NCI-H748 treated with DMSO at 0.1 percent for 48 hours (cell line): ENCODE results near the gene PAFAH2.
"Not testable (repeated sequence)": the region's sequence is repeated elsewhere in the genome, so short reads cannot be mapped to it uniquely, and the experiment has no call there.

Experiments used
- DNase-seq: peaks from one replicate; lab custom pipeline; 2025; lab: John Stamatoyannopoulos, UW

Gene PAFAH2

DNA sequence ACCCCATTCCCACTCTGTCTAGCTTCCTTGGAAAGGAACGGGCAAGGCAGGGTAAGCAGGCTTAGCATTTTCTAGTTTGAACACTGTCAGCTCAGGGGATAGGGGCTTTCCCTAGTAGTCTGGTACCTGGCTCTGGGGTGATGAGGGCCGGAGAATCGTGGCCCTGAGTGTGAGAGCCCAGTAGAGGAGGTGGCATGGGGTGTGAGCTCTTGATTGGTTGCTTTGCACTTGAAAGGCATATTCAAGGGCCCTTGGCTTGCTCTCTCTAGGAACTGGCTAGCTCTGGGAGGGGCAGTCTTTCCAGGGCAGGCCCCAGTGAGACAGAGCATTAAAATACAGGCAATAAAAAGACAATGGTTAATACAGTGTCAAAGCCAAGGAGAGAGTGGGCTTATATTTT lies 13.0 kb upstream of the PAFAH2 start:
- DNase-seq, result no peak

DNA sequence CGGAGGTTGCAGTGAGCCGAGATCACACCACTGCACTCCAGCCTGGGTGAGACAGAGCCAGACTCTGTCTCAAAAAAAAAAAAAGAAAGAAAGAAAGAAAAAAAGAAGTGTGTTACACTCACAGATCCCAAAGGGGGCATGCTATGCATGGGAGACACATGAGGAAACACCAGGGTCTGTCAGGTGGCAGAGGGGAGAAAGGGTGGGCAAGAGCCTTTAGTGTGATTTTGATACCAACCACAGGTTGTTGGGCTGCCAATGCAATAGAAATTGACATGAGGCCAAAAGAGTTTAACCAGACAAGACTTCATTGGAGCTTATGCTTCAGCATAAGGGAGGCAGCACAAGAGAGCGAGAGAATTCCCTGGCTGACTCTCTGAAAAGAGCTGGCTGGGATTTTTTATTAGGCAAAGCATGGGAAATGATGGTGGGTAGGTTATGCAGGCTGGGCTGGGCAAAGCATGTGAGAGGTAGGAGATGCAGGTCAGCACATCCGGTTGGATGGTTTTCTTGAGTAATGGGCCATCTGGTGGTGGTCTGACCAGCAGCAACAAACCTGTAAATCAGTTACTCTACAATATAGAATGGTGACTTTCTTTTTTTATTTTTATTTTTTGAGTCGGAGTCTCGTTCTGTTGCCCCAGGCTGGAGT lies 12.1 kb upstream of the PAFAH2 start:
- DNase-seq, result no peak

GRCh38 chr1:26006710-26007109 lies 8.8 kb upstream of the PAFAH2 start:
- no peak for DNase-seq

DNA sequence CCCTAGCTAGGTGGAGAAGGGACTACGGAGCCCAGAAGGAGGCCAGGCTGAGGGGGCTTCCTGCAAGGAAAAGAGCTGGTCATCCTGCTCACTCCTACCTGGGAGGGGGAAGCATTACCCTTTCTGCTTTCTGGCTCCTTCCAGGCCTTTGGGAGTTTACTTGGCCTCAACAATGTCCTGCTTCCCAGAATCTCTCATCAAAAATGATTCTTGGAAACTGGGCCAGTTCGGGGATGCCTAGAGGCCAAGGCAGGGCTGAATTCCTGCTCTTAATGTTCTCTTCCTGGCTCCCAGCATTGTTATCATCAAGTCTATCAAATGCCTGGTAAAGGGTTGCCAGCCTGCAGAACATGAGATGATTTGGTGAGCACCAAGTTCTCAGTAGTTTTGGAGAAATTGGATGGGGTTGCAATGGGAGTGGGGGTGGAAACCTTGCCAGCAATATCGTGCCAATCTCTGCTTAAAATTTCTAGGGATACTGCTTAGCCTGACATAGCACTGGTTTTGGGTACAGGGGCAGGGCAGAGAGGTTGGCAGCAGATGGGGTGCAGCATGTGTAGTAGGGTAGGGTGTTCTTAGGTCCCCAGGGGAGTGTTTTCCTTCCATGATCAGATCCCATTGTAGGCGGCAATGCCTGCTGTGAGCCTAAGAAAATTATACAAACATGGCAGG lies 7.7 kb upstream of the PAFAH2 start:
- no peak for DNase-seq

GRCh38 chr1:26003756-26004155 lies 5.9 kb upstream of the PAFAH2 start:
- no peak for DNase-seq

DNA sequence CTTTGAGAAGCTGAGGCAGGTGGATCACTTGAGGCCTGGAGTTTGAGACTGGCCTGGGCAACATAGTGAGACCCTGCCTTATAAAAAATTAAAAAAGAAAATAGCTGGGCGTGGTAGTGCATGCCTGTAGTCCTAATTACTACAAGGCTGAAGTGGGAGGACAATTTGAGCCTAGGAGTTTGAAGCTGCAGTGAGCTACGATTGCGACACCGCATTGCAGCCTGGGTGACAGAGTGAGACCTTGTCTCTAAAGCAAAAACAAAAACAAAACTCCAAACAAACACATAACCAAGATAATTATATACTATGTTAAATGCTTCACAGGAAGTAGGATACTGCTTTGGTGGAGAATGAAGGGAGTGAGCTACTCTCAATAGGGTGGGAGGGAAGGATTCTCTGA lies 5.4 kb upstream of the PAFAH2 start:
- DNase-seq, result no peak

- DNase-seq, result no peak
These were observed 1.4 kb upstream of the PAFAH2 start for GRCh38 chr1:25999041-25999800.

DNA sequence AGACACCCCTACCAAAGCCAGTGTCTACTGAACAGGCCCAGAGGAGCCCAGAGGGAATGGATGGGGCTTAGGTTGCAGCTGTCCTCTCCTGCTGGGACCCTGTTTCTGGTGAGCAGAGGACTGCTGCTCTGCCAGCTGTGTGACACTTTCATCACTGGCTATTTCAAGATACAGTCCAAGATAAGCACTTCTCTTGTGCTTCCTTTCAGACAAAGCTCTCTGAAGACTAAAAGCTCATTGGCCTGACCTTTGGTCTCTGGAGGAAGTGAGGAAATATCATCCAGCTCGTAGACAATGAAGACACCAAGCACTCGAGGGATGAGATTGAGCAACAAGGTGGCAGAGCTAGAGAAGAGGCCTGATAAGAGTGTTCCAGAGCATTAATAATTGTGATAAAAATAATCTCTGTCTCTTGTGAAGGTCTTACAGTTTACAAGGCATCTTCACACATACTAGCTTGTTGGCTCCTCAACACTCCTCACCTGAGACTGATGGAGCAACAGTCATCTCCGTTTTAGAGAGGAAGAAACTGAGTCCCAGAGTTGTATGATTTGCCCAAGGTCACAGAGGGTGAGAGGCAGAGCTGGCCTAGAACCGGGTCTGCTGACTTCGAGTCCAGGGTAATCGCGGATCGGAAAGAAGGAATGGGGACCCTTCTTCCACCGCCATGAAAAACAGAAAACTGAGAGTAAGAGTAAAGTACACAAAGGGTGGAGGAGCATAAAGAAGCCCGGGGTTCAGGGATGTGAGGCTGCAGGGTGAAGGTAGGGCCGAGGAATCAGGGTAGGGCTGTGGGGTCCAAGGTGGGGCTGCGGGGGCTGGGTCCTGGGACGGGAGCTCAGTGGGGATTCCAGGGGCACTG lies 666 bp downstream of the PAFAH2 start:
- DNase-seq, result no peak

DNA sequence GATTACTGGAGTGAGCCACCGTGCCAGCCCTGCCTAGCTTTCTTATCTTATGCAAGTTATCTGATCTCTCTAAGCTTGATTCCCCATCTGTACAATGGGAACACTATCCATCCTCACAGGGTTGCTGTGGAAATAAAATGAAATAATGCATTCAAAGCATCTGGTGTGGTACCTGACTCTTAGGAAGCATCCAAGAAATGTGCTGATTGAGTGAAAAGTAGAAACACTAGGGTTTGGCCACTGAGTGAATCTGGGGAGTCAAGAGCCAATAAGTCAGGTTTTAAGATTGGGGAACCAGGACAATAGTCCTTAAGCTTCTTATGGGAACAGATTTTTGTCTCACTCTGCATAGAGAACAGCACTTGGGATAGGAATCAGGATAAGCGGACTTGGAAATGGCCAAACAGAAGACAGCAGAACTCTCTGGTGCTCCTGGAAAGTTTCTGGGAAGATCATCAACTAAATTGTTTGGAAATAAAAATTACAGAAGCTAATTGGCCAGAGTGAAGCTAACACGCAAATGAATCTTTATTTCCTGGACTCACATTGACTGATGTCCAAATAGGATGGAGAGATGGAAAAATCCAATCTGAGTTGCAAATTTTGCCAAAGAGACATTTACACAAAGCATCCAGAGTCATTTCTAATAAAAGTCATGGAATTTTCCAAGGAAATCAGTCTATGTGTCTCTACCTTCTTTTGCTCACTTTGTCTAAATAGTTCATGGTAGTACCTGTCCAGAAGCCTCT lies 3.3 kb downstream of the PAFAH2 start:
- no peak for DNase-seq

- no peak for DNase-seq
These were observed 4.5 kb downstream of the PAFAH2 start for GRCh38 chr1:25993197-25993951.

GRCh38 chr1:25992689-25993171 lies 5.1 kb downstream of the PAFAH2 start:
- DNase-seq, result no peak

DNA sequence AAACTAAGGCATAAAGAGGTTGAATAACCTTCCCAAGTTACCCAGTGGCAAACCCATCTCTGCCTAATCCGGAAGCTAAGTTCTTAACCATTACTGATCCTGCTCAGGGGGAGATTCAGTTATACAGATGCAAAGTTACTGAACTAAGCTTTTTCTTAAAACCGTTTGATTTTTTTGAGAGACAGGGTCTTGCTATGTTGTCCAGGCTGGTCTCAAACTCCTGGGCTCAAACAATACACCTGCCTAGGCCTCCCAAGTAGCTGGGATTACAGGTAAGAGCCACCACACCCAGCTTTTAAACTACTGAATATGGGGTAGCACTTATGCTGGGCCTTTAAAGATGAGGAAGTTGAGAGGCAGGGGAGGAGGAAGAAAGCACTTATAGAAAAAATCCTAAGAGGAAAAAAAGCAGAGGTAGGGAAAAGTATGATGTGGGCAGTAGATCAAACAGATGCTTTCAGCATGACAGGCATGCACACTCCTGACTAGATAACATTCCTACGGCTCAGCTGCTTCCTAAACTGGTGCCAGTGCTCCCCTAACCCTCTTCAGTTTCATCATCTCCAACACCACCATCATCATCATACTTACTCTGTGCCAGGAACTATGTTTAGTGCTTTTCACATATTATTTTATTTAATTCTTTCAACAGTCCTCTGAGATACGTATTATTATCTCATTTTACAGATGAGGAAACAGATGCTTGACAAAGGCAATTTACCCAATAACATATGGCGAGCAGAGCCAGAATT lies 5.8 kb downstream of the PAFAH2 start:
- no peak for DNase-seq

DNA sequence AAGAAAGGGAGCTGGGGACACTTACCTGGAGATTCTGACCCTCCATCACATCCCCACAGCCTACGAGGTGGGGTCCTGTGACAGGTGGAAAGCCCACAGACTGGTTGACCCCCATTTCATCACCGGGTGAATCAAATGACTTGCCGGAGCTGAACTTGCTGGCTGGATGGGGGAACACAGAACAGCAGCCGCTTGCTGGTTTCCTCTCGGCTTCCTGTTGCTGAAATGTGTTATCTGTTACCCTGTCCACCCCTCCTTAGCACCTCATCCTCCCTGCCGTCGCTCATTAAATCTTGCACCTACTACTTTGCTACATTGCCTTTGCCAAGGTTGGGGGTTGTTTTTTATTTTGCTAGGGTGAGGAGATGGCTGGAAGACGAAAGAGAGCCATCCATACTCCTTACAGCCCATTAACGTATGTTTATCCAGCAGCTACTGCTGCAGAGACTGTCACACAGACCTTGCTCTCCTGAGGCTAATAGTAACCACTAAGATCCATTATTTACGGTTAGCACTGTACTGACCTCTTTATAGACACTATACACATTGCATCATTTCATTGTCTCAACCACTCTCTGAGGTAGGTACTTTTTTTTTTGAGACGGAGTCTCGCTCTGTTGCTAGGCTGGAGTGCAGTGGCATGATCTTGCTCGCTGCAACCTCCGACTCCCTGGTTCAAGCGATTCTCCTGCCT lies 7.0 kb downstream of the PAFAH2 start:
- no peak for DNase-seq

GRCh38 chr1:25990251-25990650 lies 7.6 kb downstream of the PAFAH2 start:
- DNase-seq, result no peak

GRCh38 chr1:25989440-25990234 lies 8.2 kb downstream of the PAFAH2 start:
- DNase-seq, result no peak

DNA sequence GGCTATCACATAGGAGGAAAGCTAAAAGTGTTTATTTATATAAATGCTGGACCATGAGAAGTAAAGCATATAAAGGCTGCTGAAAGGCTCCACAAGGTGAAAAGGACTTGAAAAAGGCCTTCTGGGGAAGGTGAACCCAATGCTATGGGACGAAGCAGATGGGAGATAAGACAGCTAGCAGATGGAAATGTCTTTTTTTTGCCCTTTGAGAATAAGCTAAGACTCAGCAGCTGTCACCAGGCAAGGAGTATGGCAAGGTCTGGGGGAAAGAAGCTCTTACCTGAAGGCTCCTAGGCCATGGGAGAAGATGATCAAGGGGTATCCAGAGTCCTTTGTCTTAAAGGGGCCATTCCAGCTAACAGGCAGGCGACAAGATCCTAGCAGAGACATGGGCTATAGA lies 9.9 kb downstream of the PAFAH2 start:
- DNase-seq, result no peak

GRCh38 chr1:25986773-25987172 lies 11.1 kb downstream of the PAFAH2 start:
- DNase-seq, result not testable (repeated sequence)

DNA sequence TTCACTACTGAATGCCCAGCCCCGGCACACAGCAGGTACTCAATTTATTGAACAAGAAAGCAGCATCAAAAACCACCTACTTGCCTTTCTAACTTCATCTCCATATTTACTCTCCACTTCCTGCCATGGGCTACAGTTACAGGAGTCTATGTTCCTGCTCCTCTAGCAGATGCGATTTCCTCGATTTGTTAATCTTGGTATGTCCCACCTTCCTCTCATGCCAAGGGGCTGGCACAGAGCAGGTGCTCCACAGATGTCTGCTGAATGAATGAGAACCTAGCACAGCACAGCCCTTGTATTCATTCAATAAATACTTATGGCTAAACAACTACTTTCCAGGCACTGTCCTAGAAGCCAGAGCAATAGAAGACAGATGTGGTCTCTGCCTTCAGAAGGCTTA lies 12.2 kb downstream of the PAFAH2 start:
- no peak for DNase-seq
